Activated CD4-positive, CD25-positive, alpha-beta regulatory T cell treated with anti-CD3 and anti-CD28 coated beads, Interleukin-2, amount 50 U/mL, for 24 hours (primary cell): ENCODE measurements around the gene GMEB2.
"Not testable (repeated sequence)": the region's sequence is repeated elsewhere in the genome, so short reads cannot be mapped to it uniquely, and the experiment has no call there.

Experiments used
- ATAC-seq, 2 donors: fragments of 150-1000 bp; cut with Tn5 transposase; one replicate each; pipeline ENCODE4 v1.10.0; 2021; ENCODE audit warnings: mild to moderate bottlenecking in 1 of 2, moderate library complexity in 1 of 2

Gene GMEB2

DNA sequence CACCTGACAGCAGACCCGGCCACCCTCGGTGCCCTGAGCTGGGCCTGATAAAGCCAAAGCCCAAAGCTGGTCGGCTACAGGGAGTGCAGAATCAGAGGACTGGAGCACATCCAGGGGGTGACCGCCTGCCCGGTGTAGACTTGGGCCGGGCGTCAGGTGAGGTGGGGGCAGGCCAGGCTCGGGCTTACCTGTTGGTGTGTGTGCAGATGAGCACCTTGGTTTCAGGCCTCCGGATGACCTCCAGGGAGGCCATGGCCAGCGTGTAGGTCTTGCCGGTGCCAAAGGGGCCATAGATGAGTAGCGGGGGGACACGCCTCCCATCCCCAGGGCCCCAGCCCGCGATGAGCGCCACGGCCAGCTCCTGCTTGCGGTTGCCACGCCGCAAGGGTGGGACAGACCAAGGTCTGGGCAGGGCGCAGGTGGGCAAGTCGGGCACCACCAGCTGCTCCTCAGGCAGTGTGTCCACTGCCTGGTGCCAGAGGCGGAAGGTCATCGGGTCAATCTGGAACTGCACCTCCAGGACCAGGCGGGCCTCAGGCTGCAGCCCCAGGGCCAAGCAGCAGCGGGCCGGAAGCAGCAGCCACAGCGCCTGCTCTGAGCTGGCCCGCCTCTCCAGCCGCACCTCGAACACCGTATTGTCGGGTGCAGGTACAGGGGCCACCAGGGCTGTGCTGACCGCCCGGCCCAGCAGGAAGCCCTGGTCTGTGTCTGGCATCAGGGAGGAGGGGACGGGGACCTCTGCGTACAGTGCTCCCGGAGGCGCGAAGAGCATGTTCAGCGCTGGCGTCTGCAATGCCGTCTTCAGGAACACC is 58.5 kb downstream of the GMEB2 start:
- ATAC-seq = no peak

DNA sequence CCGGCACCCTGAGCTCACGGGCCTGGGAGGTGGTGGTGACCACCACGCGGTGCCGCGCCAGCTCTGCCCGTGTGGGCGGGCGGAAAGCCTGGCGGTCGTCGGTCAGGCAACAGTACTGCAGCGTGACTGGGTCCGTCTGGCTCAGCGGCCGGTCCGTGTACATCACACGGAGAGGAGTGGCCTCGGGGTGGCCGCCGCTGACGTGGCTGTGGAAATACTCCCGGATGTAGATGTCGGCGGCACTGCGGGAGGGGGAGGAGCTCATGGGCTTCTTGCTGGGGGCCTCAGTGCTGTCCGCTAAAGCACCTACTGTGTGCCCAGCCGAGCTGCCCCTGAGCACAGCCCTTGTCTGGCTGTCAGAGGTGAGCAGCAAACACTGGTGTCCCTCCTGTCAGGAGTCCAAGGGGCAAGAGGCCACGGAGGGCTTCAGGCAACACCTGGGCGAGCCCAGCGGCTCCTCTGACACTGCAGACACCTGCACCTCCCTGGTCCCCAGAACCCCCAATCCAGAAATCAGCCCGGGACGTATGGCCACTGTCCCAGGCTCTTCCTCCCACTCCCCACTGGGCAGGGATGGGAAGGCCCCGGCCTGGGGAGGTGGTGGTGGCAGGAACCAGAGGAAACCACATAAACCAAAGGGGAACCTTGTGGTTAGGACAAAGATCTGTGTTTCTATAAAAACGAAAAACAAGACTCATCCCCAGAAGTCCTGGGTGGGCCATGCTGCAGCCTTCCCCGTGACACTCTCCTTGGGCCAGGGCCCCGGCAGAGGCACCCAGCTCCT is 59.3 kb downstream of the GMEB2 start:
- peak; percentile 83 to 87 for ATAC-seq

DNA sequence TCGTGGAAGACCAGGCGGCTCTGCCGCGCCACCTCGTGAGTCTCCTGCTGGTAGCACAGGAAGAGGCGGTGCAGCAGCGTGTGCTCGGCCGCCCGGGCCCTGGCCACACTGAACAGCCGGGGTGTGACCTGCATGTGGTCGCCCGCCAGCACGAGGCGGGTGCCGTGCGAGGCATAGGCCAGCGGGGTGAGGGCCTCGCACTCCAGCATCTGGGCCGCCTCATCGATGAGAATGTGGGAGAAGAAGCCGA is 59.8 kb downstream of the GMEB2 start:
- ATAC-seq = no peak

DNA sequence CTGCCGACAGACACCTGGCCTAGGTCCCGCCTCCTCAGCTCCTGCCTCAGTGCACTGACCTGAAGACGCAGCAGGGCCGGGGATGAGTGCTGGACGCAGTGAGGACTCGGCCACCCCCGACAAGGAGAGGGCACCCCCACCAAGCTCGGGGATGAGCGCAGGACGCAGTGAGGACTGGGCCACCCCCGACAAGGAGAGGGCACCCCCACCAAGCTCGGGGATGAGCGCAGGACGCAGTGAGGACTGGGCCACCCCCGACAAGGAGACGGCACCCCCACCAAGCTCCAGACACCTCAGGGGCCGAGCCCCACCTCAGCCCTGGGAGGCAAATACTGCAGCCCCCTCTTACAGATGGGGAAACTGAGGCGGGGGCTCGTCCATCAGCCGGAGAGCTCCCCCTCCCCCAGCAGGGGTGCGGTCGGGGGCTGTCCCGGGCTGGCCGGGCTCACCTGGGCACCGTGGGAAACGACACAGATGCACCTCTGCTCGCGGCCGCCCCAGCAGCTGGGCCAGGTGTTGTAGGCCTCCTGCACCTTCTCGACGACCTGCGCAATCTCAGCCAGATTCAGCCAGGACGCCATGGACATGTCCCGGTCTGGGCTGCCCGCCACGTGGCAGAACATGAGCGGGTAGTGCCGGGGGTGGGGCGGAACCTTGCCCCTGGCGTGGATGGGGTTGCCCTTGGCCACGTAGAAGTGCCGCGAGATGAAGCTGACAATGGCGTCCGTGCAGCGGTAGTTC is 60.3 kb downstream of the GMEB2 start:
- ATAC-seq = no peak

DNA sequence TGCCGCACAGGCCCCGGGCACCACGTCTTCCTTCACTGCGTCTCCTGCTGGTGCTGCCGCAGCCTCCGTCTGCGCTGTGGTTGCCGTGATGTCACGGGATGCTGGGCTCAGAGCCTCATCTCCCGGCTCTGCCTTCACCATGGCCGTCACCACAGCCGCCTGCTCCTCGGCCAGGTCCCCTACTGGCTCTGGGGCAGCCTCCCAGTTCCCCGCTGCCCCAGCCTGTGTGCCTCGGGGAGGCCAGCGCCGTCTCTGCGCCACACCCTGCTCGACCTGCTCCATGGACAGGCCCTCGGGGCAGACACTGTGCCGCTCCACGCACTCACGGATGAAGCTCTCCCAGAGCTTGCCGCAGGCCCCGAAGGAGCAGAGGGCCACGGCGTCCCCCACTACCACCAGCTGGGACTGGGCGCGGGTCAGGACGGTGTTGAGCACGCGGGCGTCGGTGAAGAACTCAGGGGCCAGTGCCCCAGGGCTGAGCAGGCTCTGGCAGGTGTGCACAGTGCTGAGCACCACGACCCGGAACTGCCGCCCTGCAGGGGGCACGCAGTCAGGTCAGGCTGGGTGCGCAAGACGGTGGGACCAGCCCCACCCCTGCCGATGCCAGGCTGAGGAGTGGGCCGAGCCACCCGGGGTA is 61.1 kb downstream of the GMEB2 start:
- no peak for ATAC-seq

DNA sequence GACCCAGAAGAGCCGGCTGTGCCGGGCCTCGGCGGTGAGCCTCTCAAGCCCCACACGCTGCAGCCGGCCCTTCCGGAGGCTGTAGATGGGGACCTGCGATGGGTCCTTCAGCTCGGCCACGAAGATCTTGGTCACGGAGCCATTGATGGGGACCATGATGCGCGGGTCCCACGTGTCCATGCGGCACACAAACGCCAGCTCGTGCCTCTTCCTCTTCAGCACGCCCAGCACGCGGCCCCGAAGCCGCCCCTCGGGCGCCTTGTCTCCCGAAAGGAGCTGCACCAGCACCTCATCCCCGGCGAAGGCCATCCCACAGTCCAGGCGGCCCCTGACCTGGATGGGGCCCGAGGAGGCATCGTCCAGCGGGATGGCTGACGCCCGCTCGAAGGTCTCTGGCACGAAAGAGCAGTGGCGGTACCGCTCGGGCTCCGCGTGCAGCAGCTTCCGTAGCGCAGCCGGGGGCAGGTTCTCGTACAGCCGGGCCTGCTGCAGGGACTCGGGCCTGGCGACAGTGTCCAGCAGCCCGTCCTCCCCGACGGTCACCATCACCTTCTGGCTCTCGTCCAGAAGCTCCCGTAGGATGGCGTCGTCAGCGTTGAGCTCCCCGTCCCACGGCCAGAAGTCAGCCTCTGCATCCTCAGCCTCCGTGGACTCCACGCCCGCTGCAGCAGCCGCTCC is 61.7 kb downstream of the GMEB2 start:
- no peak for ATAC-seq

DNA sequence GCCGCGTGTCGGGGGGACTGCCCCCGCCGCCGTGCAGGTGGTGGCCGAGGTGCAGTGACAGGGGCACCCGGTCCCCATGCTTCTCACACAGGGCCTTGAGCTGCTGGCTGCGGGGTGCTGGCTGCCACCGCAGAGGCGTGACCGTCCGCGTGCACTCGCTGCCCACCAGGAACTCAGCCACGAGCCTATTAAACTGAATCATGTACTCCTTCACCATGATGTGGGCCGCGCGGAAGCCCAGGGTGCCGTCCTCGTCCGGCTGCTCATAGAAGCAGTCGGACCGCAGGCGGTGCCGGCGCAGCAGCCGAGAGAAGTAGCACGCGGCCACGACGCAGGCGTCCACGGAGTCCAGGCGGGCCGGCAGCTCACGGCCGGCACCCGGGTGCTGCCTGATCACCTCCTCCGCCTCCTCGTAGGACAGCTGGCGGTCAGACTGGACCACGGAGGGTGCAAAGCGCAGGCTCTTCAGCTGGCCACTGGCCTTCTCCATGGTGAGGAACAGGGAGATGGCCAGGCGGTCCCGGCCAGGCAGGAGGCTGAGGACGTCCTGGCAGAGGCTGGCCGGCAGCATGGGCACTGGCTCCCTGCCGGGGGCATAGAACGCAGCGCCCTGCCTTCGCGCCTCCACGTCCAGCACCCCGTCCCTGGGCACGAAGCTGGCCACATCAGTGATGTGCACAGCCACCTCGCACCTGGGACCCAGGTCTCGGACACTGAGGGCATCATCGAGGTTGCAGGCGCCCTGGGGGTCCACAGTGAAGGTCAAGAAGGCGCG is 62.7 kb downstream of the GMEB2 start:
- no peak for ATAC-seq

DNA sequence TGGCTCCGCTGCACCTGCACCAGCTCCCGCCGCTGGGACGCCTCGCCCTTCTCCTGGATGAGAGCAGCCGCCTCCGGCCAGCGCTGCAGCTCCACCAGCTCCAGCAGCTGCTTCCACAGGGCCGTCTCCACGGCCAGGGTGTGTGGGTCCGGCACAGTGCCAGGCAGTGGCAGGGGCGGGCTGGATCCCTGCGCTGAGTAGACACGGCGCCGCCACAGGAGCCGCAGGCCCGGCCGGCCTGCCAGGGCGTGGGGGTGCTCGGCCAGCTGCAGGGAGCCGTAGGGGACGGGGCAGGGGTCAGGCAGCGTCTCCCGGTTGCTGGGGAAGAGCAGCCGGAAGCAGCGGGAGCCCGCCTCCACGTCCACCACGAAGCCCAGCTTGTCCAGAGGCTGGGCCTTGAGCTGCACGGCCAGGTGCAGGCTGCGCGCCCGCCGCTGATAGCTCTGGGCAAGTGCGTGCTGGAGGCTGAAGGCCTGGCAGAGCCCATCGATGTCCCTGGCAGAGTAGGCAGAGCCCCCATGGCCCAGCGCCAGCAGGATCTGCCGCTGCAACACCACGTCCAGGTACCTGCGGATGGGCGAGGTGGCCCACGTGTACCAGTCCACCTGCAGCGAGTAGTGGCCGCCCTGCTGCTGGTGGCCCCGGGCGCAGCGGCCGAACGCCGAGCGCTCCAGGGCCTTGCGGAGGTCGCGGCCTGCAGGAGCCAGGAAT is 63.5 kb downstream of the GMEB2 start:
- no peak for ATAC-seq

DNA sequence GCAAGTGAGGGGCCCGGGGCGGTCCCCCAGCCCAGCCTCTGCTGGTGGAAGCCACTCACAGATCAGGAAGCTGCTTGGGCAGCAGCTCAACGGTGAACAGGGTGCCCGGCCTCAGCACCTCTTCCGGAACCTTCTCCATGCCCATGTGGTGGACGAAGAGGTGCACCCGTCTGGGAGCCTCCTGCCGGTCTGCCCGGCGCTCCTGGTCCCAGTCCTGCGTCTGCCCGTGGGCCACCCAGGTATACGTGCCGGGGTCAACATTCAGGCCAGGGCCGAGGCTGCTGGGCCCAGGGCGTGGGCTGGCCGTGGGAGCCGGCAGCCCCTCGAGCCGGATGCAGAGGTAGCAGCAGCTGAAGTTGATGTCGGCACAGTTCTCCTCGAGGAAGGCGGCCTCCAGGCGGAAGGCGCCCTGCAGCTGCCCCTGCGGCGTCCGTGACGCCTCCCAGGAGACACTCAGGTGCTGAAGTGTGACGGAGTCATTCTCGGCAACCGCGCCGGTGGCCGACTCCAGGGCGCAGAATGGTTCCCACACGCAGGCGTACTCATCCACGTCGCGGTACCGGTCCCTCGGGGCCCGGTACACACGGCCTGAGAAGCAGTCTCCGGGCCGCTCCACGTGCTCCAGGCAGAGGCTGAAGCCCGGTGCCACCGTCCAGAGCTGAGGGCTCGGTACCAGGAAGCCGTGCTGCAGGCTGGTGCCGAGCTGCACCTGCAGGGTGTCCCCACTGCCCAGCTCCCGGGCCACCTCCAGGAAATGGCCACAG is 64.3 kb downstream of the GMEB2 start:
- no peak for ATAC-seq

DNA sequence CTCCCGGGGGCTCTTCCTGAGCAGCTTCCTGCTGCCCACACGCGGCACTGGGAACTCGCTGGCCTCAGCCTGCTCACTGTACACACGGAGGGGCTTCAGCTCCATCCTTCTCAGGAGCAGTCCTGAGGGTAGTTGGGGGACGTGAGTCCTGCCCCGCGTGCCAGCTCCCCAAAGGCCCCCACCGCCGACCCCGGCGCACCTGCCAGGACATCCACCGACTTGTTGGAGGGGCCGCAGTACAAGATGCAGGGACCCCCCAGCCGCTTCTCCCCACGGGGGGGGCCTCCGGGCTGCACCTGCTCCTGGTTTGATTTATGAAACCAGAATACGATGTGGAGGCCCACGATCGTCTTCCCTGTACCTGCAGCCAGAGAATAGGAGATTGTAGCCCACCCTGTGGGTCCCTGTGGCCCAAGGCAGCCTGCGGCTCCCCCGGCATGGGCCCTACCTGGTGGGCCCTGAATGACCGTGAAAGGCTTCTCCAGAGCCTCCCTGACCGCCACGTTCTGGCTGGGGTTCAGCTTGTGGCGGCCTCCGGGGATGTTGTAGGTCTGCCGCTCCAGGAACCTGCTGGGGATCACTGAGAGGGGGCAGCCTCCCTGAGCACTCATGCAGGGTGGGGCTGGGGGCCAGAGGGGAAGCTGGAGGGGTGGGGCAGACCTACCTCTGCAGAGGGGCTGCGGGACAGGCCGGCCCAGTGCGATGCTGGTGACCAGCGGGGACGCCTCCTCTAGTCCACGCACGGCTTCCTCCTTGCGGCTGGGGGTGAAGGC is 65.1 kb downstream of the GMEB2 start:
- ATAC-seq = no peak

DNA sequence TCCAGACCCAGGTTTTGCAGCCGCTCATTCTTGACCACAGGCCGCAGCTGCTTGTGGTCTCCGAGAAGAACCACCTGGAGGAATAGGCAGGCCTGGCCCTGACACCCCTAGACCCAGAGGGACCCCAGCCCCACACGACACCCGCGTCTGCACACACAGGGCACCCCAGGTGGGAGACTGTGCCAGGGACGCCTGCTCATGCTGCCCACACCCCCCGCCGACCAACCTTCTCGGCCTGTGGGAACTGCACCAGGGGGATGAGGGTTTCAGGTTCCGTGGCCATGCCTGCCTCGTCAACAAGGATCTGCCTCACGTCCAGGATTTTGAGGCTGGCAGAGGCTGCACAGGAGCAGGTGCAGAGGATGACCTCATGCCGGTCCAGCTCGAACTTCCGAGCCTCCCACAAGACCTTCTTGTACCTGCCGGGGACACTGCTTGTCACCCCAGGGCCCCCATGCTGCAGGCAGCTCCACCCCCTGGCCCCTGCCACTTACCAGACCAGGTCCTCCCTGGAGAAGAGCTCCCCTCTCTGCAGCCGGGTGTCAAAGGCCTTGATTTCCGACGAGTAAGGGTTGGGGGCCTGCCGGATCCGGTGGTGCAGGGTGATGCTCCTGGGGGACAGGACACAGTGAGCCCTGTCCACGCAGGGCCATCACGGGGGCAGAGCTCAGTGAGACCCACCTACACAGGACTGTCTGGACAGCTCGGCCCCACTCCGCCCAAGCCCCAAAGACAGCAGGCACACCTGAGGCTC is 65.9 kb downstream of the GMEB2 start:
- ATAC-seq = no peak

DNA sequence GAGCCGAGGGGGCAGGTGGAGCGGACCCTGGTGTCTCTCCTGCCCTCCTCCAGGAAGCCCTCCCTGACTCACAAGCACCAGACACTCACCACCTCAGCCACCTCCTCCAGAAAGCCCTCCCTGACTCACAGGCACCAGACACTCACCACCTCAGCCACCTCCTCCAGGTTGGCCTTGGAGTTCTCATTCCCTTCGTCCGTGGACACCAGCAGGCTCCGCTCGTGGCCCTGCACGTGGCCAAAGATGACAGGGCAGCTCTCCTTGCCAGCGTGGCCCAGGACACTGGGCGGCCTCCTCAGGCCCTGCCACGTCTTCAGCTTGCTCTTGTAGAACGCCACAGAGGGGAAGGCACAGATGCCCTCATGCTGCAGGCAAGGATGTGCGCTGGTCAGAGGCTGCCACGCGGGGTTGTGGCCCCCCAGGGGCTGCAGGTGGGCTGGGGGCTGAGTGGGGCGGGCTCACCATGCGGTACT is 66.5 kb downstream of the GMEB2 start:
- ATAC-seq = no peak

DNA sequence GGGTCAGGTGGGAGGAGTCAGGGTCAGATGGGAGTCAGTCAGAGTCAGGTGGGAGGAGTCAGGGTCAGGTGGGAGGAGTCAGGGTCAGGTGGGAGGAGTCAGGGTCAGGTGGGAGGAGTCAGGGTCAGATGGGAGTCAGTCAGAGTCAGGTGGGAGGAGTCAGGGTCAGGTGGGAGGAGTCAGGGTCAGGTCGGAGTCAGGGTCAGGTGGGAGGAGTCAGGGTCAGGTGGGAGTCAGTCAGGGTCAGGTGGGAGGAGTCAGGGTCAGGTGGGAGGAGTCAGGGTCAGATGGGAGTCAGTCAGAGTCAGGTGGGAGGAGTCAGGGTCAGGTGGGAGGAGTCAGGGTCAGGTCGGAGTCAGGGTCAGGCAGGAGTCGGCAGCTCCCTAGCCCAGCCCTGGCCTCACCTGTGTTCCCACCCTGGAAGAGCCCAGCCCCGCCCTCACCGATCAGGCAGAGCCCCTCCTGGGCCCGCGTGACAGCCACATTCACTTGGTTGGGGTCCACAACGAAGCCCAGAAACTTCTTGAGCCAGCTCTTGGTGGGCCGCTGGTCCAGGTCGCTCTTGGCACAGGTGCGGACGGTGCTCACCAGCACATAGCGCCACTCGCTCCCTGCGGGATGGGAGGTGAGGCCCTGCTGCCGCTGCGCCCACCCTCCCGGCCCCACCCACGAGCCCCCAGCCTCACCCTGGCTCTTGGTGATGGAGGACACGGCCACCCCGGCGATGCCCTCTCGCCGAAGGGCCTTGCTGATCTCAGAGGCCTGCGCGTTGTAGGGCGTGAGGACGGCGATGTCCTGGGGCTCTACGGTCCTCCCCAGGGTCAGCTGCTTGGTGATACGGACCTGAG is 67.2 kb downstream of the GMEB2 start:
- ATAC-seq = not testable (repeated sequence)

DNA sequence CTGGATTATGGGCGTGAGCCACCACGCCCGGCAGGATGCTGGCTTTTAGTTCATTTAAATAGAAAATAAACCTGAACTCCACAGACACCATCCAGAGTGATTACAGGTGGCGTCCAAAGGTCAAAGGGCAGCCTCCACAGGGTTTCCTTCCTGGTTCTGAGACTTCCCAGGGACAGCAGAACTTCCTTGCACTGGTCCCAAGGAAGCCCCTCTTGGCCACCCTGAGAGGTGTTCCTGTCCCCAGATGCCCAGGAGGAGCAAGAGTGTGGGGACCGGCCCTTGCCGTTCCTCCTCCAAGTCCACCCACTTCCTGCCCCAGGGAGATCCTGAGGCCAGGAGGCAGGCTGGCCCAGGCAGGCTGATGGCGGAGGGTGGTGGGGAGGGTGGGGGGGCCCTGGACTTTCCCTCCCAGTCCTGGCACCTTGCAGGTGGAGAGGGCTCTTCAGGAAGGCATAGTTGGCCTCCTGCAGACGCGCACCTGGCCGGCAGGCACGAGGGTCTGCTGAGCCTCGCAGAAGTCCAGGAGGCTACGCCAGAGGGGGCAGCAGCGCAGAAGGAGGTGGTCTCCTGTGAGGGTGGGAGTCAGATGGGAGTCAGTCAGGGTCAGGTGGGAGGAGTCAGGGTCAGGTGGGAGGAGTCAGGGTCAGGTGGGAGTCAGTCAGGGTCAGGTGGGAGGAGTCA is 68.0 kb downstream of the GMEB2 start:
- no peak for ATAC-seq

DNA sequence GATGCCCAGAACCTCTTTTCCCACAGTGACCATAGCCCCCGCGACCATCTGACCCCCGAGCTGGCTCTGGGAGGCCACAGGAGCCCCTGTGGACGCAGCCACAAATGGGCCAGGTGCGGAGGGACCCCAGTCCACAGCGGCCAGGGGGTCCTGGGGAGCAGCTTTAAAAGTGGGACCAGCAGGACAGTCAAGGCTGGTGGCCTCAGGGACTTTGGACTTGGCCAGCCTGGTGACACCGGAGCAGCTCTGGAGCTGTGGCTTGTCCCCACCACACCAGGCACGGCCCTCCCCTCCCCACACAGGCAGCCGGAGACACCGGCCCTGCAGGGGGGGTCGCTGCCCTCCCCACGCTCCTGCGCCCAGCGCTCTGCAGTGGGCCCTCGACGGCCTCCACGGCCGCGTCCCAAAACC is 69.4 kb downstream of the GMEB2 start:
- ATAC-seq = no peak

DNA sequence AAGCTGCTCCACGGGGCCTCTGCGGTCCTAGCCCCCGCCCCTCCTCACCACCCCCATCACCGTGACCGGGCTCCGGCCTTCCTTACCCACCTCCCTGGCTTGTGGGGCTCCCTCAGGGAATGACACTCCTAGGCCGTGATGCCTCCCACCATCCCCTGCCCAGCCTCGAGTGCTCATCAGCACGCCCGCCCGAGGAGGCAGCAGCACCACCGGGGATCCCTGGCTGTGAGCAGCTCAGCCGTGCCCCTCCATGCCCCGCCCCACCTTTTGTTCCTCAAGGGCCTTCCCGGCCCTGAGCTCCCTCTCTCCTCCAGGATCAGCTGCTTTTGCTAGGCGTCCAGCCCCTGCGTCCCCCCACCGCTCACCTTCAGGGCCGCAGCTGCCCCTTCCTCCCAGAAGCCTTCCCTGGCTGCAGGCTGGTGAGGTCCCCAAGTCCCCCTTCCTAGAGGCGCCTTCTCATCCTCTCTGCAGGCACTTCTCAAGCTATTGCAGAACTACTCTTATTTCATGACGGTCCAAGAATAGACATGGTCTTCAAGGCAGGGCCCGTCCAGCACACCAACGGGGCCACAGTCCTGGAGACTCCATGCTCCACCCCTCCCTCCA is 69.9 kb downstream of the GMEB2 start:
- no peak for ATAC-seq
